Smooth muscle cell (in vitro differentiated cells): Measurements from ENCODE around the gene PARVB. TPM values are rescaled to one million over a fixed set of nuclear protein-coding genes. Genes with fewer than 3 reads are reported as not detected.
A peak's percentile ranks its signal among the peaks of the same experiment; 100 is the strongest.

ENCODE experiments used
- DNase-seq: peaks from one replicate; lab custom pipeline; 2025; ENCODE audit not compliant: unreplicated experiment; lab: John Stamatoyannopoulos, UW
- H2AFZ ChIP-seq: fragments of 200-600 bp; sonication (generic); 2 replicates; pipeline ENCODE4 v1.6.0; 2016; ENCODE audit warnings: antibody characterized with exemption, low read depth, mild to moderate bottlenecking
- H3F3A ChIP-seq: fragments of 200-600 bp; sonication (generic); 2 replicates; pipeline ENCODE4 v1.6.0; 2017; ENCODE audit warnings: antibody characterized with exemption, low read depth
- H3K27ac ChIP-seq: fragments of 200-600 bp; sonication (generic); 2 replicates; pipeline ENCODE4 v1.5.1; 2016; ENCODE audit warnings: low read depth, mild to moderate bottlenecking
- H3K27me3 ChIP-seq: fragments of 200-600 bp; sonication (generic); 2 replicates; pipeline ENCODE4 v1.6.1; 2016; ENCODE audit warnings: low read depth, mild to moderate bottlenecking
- H3K36me3 ChIP-seq: fragments of 200-600 bp; sonication (generic); 2 replicates; pipeline ENCODE4 v1.5.1; 2016; ENCODE audit warnings: low read depth
- H3K4me1 ChIP-seq: fragments of 200-600 bp; sonication (generic); 2 replicates; pipeline ENCODE4 v1.5.1; 2016; ENCODE audit warnings: low read depth
- H3K4me2 ChIP-seq: fragments of 200-600 bp; sonication (generic); 2 replicates; pipeline ENCODE4 v1.6.0; 2016; ENCODE audit warnings: mild to moderate bottlenecking
- H3K4me3 ChIP-seq: fragments of 200-600 bp; sonication (generic); 2 replicates; pipeline ENCODE4 v1.5.1; 2016; ENCODE audit warnings: mild to moderate bottlenecking
- H3K79me2 ChIP-seq: fragments of 200-600 bp; sonication (generic); 2 replicates; pipeline ENCODE4 v1.6.0; 2016; ENCODE audit warnings: low read depth, mild to moderate bottlenecking
- H3K9ac ChIP-seq: fragments of 200-600 bp; sonication (generic); 2 replicates; pipeline ENCODE4 v1.6.0; 2016; ENCODE audit warnings: low read depth
- H3K9me3 ChIP-seq: fragments of 200-600 bp; sonication (generic); replicated peaks from 2 replicates; pipeline ENCODE4 v1.5.1; 2016; ENCODE audit warnings: low read depth
- H4K20me1 ChIP-seq: fragments of 200-600 bp; sonication (generic); 2 replicates; pipeline ENCODE4 v1.6.0; 2016; ENCODE audit warnings: low read depth
- WGBS: methylation state at CpG from one replicate; pipeline ENCODE4 v1.1.7; 2016; ENCODE audit warnings: low lambda C conversion rate; 5-methylcytosine and 5-hydroxymethylcytosine counted together
- polyA plus RNA-seq: library from polyadenylated mRNA; unstranded; fragments of >200 nt; fragmentation: Nextera tagmentation; extraction: Ambion mirVana; gene quantifications from 2 replicates; pipeline ENCODE4 v1.2.1, GENCODE V29; 2016
- total RNA-seq: library from RNA; depleted of rRNA; stranded (reverse); fragments of >200 nt; gene quantifications from 2 replicates; pipeline ENCODE4 v1.2.3, GENCODE V29; 2014
- TF ChIP-seq, protein P1 (sequence below): fragments of 200-600 bp; sonication (generic); IDR thresholded peaks from 2 replicates; pipeline ENCODE4 v1.5.1; 2017; ENCODE audit warnings: borderline replicate concordance, mild to moderate bottlenecking, antibody characterized with exemption; ENCODE audit not compliant: insufficient read depth, poor library complexity, severe bottlenecking

The PARVB gene
- total and polyA plus RNA-seq, 2 experiments from 2014 or later = 35.1 to 36.6 TPM

DNA sequence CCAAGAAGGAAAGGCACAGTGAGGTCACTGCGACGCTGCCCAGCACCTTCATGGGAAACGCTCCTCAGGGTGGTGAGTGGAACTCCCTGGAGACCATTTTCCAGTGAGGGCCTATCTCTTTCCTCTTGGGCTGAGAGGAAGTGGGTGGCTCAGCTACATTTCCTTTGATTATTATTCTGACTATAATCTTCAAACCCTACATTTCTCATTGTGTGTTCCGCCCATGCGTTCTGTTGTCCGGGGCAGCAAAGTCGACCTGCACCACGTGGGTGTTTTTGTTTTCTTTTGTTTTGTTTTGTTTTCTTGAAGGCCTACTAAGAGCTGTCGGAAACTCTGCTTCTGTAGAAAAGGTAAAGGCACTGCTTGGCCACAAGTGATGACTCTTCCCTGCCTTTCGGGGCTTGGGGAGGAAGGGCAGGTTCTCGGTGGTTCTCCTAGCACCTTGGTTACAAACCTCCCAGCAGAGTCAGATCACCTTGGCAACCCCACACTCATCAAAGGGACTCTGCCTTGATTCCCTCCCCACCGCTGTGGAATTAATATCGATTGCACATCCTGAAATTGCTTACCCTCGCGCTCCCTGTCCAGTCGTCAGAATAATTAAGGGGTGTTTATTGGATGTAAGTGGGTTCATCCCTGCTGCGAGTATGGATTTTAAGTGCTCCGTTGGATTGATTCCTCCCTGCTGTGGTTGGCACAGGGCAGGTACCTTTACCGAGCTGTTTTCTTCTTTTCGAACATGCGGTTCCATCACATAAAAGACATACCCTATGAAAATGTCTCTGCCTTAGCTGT is 7.3 kb downstream of the PARVB start:
- Histone ChIP-seq H2AFZ (no peak overlapping the region), H4K20me1 (peaks cover 7% of the 10 kb centered on the region), H3K4me3 (no peak overlapping the region), H3K9me3 (no peaks in the 10 kb centered on the region), H3K4me2 (no peak overlapping the region), H3K9ac (no peak overlapping the region), H3F3A (no peaks in the 10 kb centered on the region), H3K27me3 (no peaks in the 10 kb centered on the region), H3K4me1 (peaks cover 6% of the 10 kb centered on the region), H3K79me2 (peaks cover 21% of the 10 kb centered on the region), H3K27ac (no peak overlapping the region), H3K36me3 (no peaks in the 10 kb centered on the region)
- WGBS = 90% methylated on average over 21 of the region's 21 CpGs
- TF ChIP-seq, protein P1, sequence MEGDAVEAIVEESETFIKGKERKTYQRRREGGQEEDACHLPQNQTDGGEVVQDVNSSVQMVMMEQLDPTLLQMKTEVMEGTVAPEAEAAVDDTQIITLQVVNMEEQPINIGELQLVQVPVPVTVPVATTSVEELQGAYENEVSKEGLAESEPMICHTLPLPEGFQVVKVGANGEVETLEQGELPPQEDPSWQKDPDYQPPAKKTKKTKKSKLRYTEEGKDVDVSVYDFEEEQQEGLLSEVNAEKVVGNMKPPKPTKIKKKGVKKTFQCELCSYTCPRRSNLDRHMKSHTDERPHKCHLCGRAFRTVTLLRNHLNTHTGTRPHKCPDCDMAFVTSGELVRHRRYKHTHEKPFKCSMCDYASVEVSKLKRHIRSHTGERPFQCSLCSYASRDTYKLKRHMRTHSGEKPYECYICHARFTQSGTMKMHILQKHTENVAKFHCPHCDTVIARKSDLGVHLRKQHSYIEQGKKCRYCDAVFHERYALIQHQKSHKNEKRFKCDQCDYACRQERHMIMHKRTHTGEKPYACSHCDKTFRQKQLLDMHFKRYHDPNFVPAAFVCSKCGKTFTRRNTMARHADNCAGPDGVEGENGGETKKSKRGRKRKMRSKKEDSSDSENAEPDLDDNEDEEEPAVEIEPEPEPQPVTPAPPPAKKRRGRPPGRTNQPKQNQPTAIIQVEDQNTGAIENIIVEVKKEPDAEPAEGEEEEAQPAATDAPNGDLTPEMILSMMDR = no peak
- no peak for DNase-seq

DNA sequence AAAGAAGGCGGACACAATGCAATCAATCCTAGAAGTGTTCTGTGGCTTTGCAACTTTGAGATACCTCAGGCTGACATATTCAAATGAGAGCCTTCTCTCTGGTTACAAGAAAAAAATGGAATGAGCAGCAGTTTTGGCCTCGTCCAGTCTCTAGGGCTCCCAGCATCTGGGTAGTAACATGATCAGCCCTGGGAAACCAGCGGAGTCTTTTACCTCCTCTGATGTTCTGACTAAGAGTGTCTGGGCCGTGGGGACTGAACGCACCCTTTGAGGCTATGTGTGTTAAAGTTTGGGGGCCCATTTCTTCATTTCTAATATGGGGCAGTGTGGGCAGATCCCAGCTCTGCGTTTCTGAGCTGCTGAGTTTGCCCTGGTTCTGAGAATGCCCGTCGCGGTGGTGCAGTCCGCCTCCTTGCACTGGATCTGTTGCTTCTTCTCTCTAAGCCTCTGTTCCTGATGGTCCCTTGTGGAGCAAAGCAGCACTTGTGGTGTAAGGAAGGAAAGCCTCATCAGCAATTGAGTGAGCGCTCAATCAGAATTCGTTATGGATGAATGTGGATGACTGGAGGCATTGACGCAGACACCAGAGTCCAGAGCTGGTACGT is 8.1 kb downstream of the PARVB start:
- 84% methylated on average over 14 of the region's 14 CpGs for WGBS
- no peak overlapping the region for H3K9ac ChIP-seq
- H3K79me2 ChIP-seq = peaks cover 21% of the 10 kb centered on the region
- no peaks in the 10 kb centered on the region for H3F3A ChIP-seq
- H3K4me2 ChIP-seq = no peak overlapping the region
- no peaks in the 10 kb centered on the region for H3K36me3 ChIP-seq
- peaks cover 6% of the 10 kb centered on the region for H3K4me1 ChIP-seq
- TF ChIP-seq, protein P1 = no peak
- no peak overlapping the region for H3K27ac ChIP-seq
- no peaks in the 10 kb centered on the region for H3K9me3 ChIP-seq
- no peak for DNase-seq
- no peaks in the 10 kb centered on the region for H3K27me3 ChIP-seq
- no peak overlapping the region for H2AFZ ChIP-seq
- H3K4me3 ChIP-seq = no peak overlapping the region
- peaks cover 12% of the 10 kb centered on the region for H4K20me1 ChIP-seq

DNA sequence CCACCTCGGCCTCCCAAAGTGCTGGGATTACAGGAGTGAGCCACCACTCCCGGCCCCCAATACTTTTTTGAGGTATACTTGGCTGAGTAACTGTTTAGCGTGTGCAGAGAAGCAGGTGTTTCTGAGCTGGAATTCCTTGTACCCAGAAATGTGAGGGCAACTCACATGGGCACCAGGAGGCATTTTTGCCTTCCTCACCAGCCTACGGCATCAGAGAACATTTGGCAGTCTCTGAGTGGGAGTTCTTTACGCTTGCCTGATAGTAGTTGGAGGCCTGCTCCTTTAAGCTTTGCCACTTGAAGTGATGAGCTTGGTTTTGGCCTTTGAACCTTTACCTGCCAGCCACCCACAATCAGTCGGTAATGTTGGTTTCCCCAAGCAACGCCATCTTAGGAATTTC is 9.2 kb downstream of the PARVB start:
- peaks cover 21% of the 10 kb centered on the region for H3K79me2 ChIP-seq
- H3F3A ChIP-seq = peaks cover 5% of the 10 kb centered on the region
- H3K4me3 ChIP-seq = no peak overlapping the region
- H3K4me2 ChIP-seq = peak overlapping the region; percentile 44
- TF ChIP-seq, protein P1 = no peak
- peaks cover 20% of the 10 kb centered on the region for H4K20me1 ChIP-seq
- no peak overlapping the region for H3K9ac ChIP-seq
- H3K27me3 ChIP-seq = no peaks in the 10 kb centered on the region
- peak overlapping the region; percentile 42 for H3K27ac ChIP-seq
- no peak overlapping the region for H2AFZ ChIP-seq
- peaks cover 6% of the 10 kb centered on the region for H3K4me1 ChIP-seq
- H3K36me3 ChIP-seq = no peaks in the 10 kb centered on the region
- DNase-seq = no peak
- H3K9me3 ChIP-seq = no peaks in the 10 kb centered on the region
- 85% methylated on average over 7 of the region's 7 CpGs for WGBS
